SHP77 treated with DMSO at 0.1 percent for 48 hours (cell line): ENCODE results near the gene TTN.

ENCODE experiments used
- DNase-seq: peaks from one replicate; lab custom pipeline; 2025; lab: John Stamatoyannopoulos, UW

The TTN gene

GRCh38 chr2:178811045-178811444 lies 3.8 kb upstream of the TTN start:
- no peak for DNase-seq

- DNase-seq = no peak
Measured at GRCh38 chr2:178810422-178810821, 3.2 kb upstream of the TTN start.

GRCh38 chr2:178806543-178806942 lies 680 bp downstream of the TTN start:
- no peak for DNase-seq

- no peak for DNase-seq
Measured at GRCh38 chr2:178805457-178805856, 1.8 kb downstream of the TTN start.

GRCh38 chr2:178804791-178805190 lies 2.4 kb downstream of the TTN start:
- DNase-seq = no peak

GRCh38 chr2:178800510-178800909 lies 6.7 kb downstream of the TTN start:
- no peak for DNase-seq

- no peak for DNase-seq
Measured at GRCh38 chr2:178799305-178799704, 7.9 kb downstream of the TTN start.

- no peak for DNase-seq
Measured at GRCh38 chr2:178796079-178796677, 11.0 kb downstream of the TTN start.

- no peak for DNase-seq
Measured at GRCh38 chr2:178787934-178788333, 19.3 kb downstream of the TTN start.

- no peak for DNase-seq
Measured at GRCh38 chr2:178787155-178787554, 20.1 kb downstream of the TTN start.

GRCh38 chr2:178783889-178784288 lies 23.3 kb downstream of the TTN start:
- no peak for DNase-seq

GRCh38 chr2:178782236-178782635 lies 25.0 kb downstream of the TTN start:
- DNase-seq = no peak

GRCh38 chr2:178777577-178777976 lies 29.6 kb downstream of the TTN start:
- no peak for DNase-seq

GRCh38 chr2:178776751-178777150 lies 30.5 kb downstream of the TTN start:
- DNase-seq = no peak

GRCh38 chr2:178775975-178776374 lies 31.2 kb downstream of the TTN start:
- no peak for DNase-seq

GRCh38 chr2:178770518-178770917 lies 36.7 kb downstream of the TTN start:
- no peak for DNase-seq

- DNase-seq = no peak
Measured at GRCh38 chr2:178767094-178768060, 39.8 kb downstream of the TTN start.

- no peak for DNase-seq
Measured at GRCh38 chr2:178764097-178764496, 43.1 kb downstream of the TTN start.

- DNase-seq = no peak
Measured at GRCh38 chr2:178761759-178762371, 45.4 kb downstream of the TTN start.

- DNase-seq = no peak
Measured at GRCh38 chr2:178756843-178757242, 50.4 kb downstream of the TTN start.

GRCh38 chr2:178756343-178756742 lies 50.9 kb downstream of the TTN start:
- DNase-seq = no peak

GRCh38 chr2:178747767-178748166 lies 59.5 kb downstream of the TTN start:
- DNase-seq = no peak

- no peak for DNase-seq
Measured at GRCh38 chr2:178734518-178734917, 72.7 kb downstream of the TTN start.
